Esophagus squamous epithelium (tissue), 4 donors: ENCODE results near the gene CYB5B.

Source experiments
- CTCF ChIP-seq, 6 experiments: fragments of 450-650 bp in 4 of 6; fragments of 200-600 bp in 2 of 6; sonication (generic) in 2 of 6; IDR thresholded peaks; one replicate each; pipeline ENCODE4 v1.5.1; 2016 to 2019; ENCODE audit warnings: antibody characterized with exemption in 6 of 6, mild to moderate bottlenecking in 4 of 6, moderate library complexity in 4 of 6
- POLR2A ChIP-seq, 4 donors: fragments of 450-650 bp; IDR thresholded peaks; one replicate each; pipeline ENCODE4 v1.6.1; 2017; ENCODE audit warnings: antibody characterized with exemption in 4 of 4, mild to moderate bottlenecking in 4 of 4, moderate library complexity in 3 of 4

- TF ChIP-seq CTCF (IDR thresholded peaks at IDR 0.05): no peak
- TF ChIP-seq POLR2A (IDR thresholded peaks at IDR 0.05): no peak
Observed at GRCh38 chr16:69378036-69378435, 46.4 kb upstream of the CYB5B start.
